ENCODE data around the gene NTM. TPM values are rescaled to one million over a fixed set of nuclear protein-coding genes. Genes with fewer than 3 reads are reported as not detected.

Gene NTM
- total RNA-seq, 4 donors from 2014 or later: 0.40 to 3.1 (median 2.1) TPM; not detected in 1

DNA sequence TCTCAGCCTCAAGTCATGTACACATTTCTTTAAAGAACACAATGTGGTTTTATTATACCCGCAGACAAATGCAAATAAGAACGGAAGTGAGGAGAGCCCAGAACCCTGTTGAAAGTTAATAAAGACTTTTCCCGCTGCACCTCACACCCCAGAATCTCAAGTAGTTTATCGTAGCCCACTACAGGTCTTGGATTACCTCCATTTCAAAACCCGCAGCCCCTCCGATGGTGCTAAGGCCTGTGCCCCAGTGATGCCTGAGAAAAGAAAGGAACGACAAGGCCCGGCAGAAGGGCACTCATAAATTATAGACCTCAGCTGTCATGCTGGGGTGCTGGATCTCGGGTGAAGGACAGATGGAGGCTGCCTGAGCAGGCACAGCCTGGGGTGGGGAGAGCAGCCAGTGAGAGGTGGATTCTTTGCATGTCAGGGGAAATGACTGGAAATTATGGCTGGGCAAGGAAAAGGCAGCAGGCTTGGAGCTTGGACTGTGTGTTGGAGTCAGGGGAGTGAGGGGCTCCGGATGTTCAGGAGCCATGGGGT lies 354.1 kb downstream of the NTM start:
- no peak for TF ChIP-seq EP300 (IDR thresholded peaks at IDR 0.05; ENCODE audit: low read depth)
- in situ Hi-C loops (cut with MboI; ENCODE audit: low pct_ligation_motif_present in 1 of 4, low pct_unique_long_range_greater_than_20kb in 1 of 4, low sequenced_read_pairs in 3 of 4): no loop called here

DNA sequence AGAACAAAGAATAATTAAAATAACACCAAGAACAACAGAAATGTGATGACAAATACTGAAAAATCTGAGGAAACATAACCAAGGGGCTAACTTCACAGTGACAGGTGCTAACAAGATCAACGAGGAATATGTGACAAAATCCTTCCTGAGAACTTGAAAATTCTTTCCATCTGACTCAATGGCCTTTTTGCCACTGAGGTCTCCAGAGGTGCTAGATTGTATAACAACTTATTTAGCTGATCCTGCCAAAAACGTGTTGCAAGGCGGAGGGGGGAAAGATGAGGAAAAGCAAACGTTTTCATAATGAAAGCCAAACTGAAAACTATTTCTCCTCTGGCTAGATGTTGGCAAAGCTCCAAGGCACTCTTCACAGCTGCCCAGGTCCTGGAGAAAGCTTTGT lies 364.5 kb downstream of the NTM start:
- Histone ChIP-seq H3K27me3 (no peaks in the 10 kb centered on the region), H3K36me3 (no peaks in the 10 kb centered on the region), H3K9me3 (no peaks in the 10 kb centered on the region), H3K27ac (no peak overlapping the region), H3K4me1 (no peaks in the 10 kb centered on the region), H3K4me3 (no peak overlapping the region)
- WGBS, 2 donors (ENCODE audit: low coverage in 1 of 2): 19 to 28% methylated on average over 4 of the region's 4 CpGs
- intact Hi-C loops (cut with DNase I; ENCODE audit: low total_unique reads): no loop called here
- no peak for TF ChIP-seq POLR2AphosphoS5 (IDR thresholded peaks at IDR 0.05)
- no peak for TF ChIP-seq CTCF (IDR thresholded peaks at IDR 0.05)
- no peak for TF ChIP-seq POLR2A (IDR thresholded peaks at IDR 0.05)
- in situ Hi-C loops (cut with MboI; ENCODE audit: low pct_ligation_motif_present in 1 of 4, low pct_unique_long_range_greater_than_20kb in 1 of 4, low sequenced_read_pairs in 3 of 4): loop anchor here in 1 of 4 donors (25.0 kb wide), 1 partner anchor 302 kb away; no protein-coding TSS in a partner anchor
- no peak for DNase-seq

More for the DNA sequence above, 354.1 kb downstream of the NTM start:
- 55 to 66% methylated on average over 2 to 10 of the region's 10 CpGs for WGBS, 2 donors (ENCODE audit: low coverage in 1 of 2)
- no peaks in the 10 kb centered on the region for H3K4me1 ChIP-seq
- intact Hi-C loops (cut with DNase I; ENCODE audit: low total_unique reads): no loop called here
- H3K4me3 ChIP-seq: no peak overlapping the region
- H3K9me3 ChIP-seq: no peaks in the 10 kb centered on the region
- no peaks in the 10 kb centered on the region for H3K36me3 ChIP-seq
- DNase-seq: no peak
- H3K27me3 ChIP-seq: no peaks in the 10 kb centered on the region
- no peak overlapping the region for H3K27ac ChIP-seq

DNA sequence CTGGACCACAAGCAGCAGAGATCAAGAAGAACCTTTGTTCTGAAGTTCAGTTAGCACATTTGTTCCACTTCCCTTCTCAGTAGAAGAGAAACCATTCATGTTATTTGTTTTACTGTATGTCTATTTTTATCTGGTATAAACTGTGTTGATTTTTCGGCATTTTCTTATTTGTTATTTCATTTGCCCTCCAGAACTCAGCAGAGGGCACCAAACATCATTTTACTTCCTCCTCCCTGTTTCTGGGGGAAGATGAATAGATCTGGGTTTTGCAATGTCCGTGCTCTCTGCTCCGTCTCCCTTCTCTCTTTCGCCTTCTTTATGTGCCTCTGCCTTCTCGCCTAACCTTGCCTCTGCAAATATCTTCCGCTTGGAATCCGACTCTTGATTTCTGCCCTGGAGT lies 366.9 kb downstream of the NTM start:
- Histone ChIP-seq H3K9me3 (no peaks in the 10 kb centered on the region), H3K4me3 (no peak overlapping the region), H3K4me1 (no peaks in the 10 kb centered on the region), H3K36me3 (no peaks in the 10 kb centered on the region), H3K27me3 (no peaks in the 10 kb centered on the region), H3K27ac (no peak overlapping the region)
- no peak for DNase-seq
- intact Hi-C loops (cut with DNase I; ENCODE audit: low total_unique reads) (no loop called here), in situ Hi-C loops (cut with MboI; ENCODE audit: low pct_ligation_motif_present in 1 of 4, low pct_unique_long_range_greater_than_20kb in 1 of 4, low sequenced_read_pairs in 3 of 4) (loop anchor here in 1 of 4 donors (25.0 kb wide), 1 partner anchor 300 kb away; no protein-coding TSS in a partner anchor)
- WGBS, 2 donors (ENCODE audit: low coverage in 1 of 2): 41 to 58% methylated on average over 7 of the region's 7 CpGs
- TF ChIP-seq CTCF (IDR thresholded peaks at IDR 0.05) (no peak), POLR2AphosphoS5 (IDR thresholded peaks at IDR 0.05) (no peak), POLR2A (IDR thresholded peaks at IDR 0.05) (no peak), EP300 (IDR thresholded peaks at IDR 0.05; ENCODE audit: low read depth) (no peak)

DNA sequence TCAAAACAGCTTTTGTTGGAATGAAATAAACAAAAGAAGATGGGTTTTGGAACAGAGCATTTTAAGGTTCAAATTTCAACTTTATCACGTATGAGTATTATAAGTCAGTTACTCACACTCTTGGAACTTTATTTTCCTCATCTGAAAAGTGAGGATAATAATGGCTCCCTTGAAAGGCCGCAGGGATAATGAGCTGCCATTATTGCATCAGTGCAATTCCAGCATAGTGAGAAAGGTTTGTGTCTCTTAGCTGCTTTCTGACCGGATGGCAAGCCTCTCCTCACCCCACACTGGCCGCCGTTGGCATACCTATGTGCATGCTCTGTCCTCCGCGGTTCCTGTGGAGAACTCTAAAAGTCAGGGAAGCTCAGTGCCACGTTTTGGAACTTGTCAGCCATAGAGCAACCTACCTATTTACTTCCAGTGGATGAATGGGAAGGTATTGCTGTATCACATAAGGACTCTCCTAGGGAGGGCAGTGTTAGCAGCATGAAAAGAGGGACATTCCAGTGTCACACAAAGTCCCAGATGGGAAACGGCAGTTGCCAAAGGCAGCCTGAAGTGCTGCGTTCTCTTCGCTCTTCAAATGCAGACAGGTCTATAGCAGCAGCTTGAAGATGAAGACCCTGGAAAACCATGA lies 368.9 kb downstream of the NTM start:
- no peak overlapping the region for H3K27ac ChIP-seq
- peaks cover 4% of the 10 kb centered on the region for H3K27me3 ChIP-seq
- in situ Hi-C loops (cut with MboI; ENCODE audit: low pct_ligation_motif_present in 1 of 4, low pct_unique_long_range_greater_than_20kb in 1 of 4, low sequenced_read_pairs in 3 of 4): loop anchor here in 1 of 4 donors (25.0 kb wide), 1 partner anchor 298 kb away; no protein-coding TSS in a partner anchor
- no peaks in the 10 kb centered on the region for H3K4me1 ChIP-seq
- H3K9me3 ChIP-seq: no peaks in the 10 kb centered on the region
- intact Hi-C loops (cut with DNase I; ENCODE audit: low total_unique reads): no loop called here
- WGBS, 2 donors (ENCODE audit: low coverage in 1 of 2): 53 to 81% methylated on average over 3 to 11 of the region's 11 CpGs
- no peak overlapping the region for H3K4me3 ChIP-seq
- TF ChIP-seq POLR2AphosphoS5 (IDR thresholded peaks at IDR 0.05) (no peak), CTCF (IDR thresholded peaks at IDR 0.05) (no peak), EP300 (IDR thresholded peaks at IDR 0.05; ENCODE audit: low read depth) (no peak), POLR2A (IDR thresholded peaks at IDR 0.05) (no peak)
- no peak for DNase-seq
- no peaks in the 10 kb centered on the region for H3K36me3 ChIP-seq

All from transverse colon (tissue), 4 donors.